Activated CD4-positive, alpha-beta memory T cell treated with anti-CD3 and anti-CD28 coated beads for 36 hours (primary cell): Measurements from ENCODE around the gene MYL6. TPM values are rescaled to one million over a fixed set of nuclear protein-coding genes. Genes with fewer than 3 reads are reported as not detected.
"Not testable (repeated sequence)": the region's sequence is repeated elsewhere in the genome, so short reads cannot be mapped to it uniquely, and the experiment has no call there.

ENCODE experiments used
- CTCF ChIA-PET: fragments of 350-600 bp; sonication (Branson Sonifier 250); formaldehyde crosslinking; loops from one replicate; lab custom pipeline; 2021; ENCODE audit warnings: antibody characterized with exemption, inconsistent platforms; lab: Charles Lee
- POLR2A ChIA-PET: fragments of 350-600 bp; sonication (Branson Sonifier 250); formaldehyde crosslinking; loops from one replicate; lab custom pipeline; 2021; ENCODE audit warnings: antibody characterized with exemption; lab: Charles Lee
- DNase-seq: peaks from one replicate; pipeline ENCODE4 v3.0.0-alpha.2; 2020
- H3K27ac Mint-ChIP-seq: one replicate; pipeline ENCODE4 v1.8.0; 2021; ENCODE audit warnings: mixed read lengths
- H3K27me3 Mint-ChIP-seq: one replicate; pipeline ENCODE4 v1.8.0; 2021; ENCODE audit warnings: mixed read lengths
- H3K36me3 Mint-ChIP-seq: one replicate; pipeline ENCODE4 v1.8.0; 2021; ENCODE audit warnings: mixed read lengths
- H3K4me1 Mint-ChIP-seq: one replicate; pipeline ENCODE4 v1.8.0; 2021; ENCODE audit warnings: low read depth, mixed read lengths
- H3K4me3 Mint-ChIP-seq: one replicate; pipeline ENCODE4 v1.8.0; 2021; ENCODE audit warnings: mild to moderate bottlenecking, mixed read lengths
- H3K9me3 Mint-ChIP-seq: one replicate; pipeline ENCODE4 v1.8.0; 2021; ENCODE audit warnings: mixed read lengths
- intact Hi-C: fragments of 100-400 bp; cut with micrococcal nuclease; formaldehyde crosslinking; loops from one replicate; pipeline ENCODE4 v1.15.1; 2023
- total RNA-seq, 2 experiments: library from RNA; stranded (reverse); gene quantifications; one replicate each; pipeline ENCODE4 v1.2.3, GENCODE V29; 2021

The MYL6 gene
- total RNA-seq, 2 experiments from 2014 or later, result 1,196 to 1,215 TPM

DNA sequence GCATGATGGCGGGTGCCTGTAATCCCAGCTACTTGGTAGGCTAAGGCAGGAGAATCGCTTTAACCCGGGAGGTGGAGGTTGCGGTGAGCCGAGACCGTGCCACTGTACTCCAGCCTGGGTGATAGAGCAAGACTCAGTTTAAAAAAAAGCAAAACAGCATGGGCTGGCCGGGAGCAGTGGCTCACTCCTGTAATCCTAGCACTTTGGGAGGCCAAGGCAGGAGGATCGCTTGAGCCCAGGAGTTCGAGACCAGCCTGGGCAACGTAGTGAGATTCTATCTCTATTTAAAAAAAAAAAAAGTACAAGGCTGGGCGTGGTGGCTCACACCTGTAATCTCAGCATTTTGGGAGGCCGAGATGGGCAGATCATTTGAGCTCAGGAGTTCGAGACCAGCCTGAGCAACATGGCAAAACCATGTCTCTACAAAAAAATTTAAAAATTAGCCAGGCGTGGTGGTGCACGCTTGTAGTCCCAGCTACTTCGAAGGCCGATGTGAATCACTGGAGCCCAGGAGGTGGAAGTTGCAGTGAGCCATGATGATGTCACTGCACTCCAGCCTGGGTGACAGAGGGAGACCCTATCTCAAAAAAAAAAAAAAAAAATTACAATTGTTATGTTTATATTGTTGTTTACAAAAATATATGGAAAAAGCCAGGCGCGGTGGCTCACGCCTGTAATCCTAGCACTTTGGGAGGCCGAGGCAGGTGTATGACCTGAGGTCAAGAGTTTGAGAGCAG, 1.5 kb upstream of the MYL6 start:
- H3K36me3 Mint-ChIP-seq, result peaks cover 45% of the 10 kb centered on the region
- H3K9me3 Mint-ChIP-seq, DNase-seq, intact Hi-C loops, H3K27me3 Mint-ChIP-seq: not testable (repeated sequence)
- ChIA-PET CTCF (interaction anchor here (0.6 to 1.3 kb wide), 4 partner anchors 30 to 85 kb away, joined by 3 to 5 read pairs (median 3); partner anchors contain the start of gene ZC3H10), POLR2A (interaction anchor here (0.9 to 1.4 kb wide), 2 partner anchors 33 to 38 kb away, joined by 3 to 6 read pairs; partner anchors contain the start of genes SMARCC2 and ZC3H10)
- H3K27ac Mint-ChIP-seq, result peak overlapping the region; percentile 98
- peak overlapping the region; percentile 95 for H3K4me3 Mint-ChIP-seq
- peaks cover 39% of the 10 kb centered on the region for H3K4me1 Mint-ChIP-seq

- Mint-ChIP-seq H3K9me3 (no peaks in the 10 kb centered on the region), H3K4me1 (peaks cover 43% of the 10 kb centered on the region), H3K27me3 (no peaks in the 10 kb centered on the region), H3K4me3 (peak overlapping the region; percentile 95), H3K27ac (peak overlapping the region; percentile 98), H3K36me3 (peaks cover 49% of the 10 kb centered on the region)
- intact Hi-C loops, result loop anchor here (1.0 to 2.0 kb wide), 4 partner anchors 31 to 181 kb away; partner anchors contain the start of genes CS, IL23A and ZC3H10
- ChIA-PET CTCF (interaction anchor here (0.9 to 6.2 kb wide), 7 partner anchors 31 to 41 kb away, joined by 3 to 48 read pairs (median 6); partner anchors contain the start of genes ESYT1, RPL41, SMARCC2 and ZC3H10), POLR2A (interaction anchor here (0.9 to 2.4 kb wide), 7 partner anchors 29 to 54 kb away, joined by 3 to 17 read pairs (median 10); partner anchors contain the start of genes ESYT1, SMARCC2 and ZC3H10)
- DNase-seq, result peak; percentile 72
These were observed 744 bp upstream of the MYL6 start for GRCh38 chr12:56157201-56158028.

GRCh38 chr12:56158926-56159461, 835 bp downstream of the MYL6 start:
- CTCF ChIA-PET, result interaction anchor here (1.4 to 6.2 kb wide), 6 partner anchors 30 to 63 kb away, joined by 4 to 48 read pairs (median 10); partner anchors contain the start of genes ESYT1, RNF41, RPL41 and SMARCC2
- peaks cover 59% of the 10 kb centered on the region for H3K36me3 Mint-ChIP-seq
- H3K9me3 Mint-ChIP-seq, result no peaks in the 10 kb centered on the region
- H3K4me3 Mint-ChIP-seq, result peak overlapping the region; percentile 95
- peaks cover 37% of the 10 kb centered on the region for H3K4me1 Mint-ChIP-seq
- intact Hi-C loops, result loop anchor here (1.0 to 2.0 kb wide), 4 partner anchors 33 to 179 kb away; partner anchors contain the start of genes CS, IL23A and ZC3H10
- POLR2A ChIA-PET, result interaction anchor here (0.7 to 2.4 kb wide), 6 partner anchors 9 to 41 kb away, joined by 3 to 17 read pairs (median 13); partner anchors contain the start of genes ESYT1, SMARCC2 and ZC3H10
- peak overlapping the region; percentile 98 for H3K27ac Mint-ChIP-seq
- DNase-seq, result peak; percentile 42
- H3K27me3 Mint-ChIP-seq, result no peaks in the 10 kb centered on the region

- peaks cover 64% of the 10 kb centered on the region for H3K36me3 Mint-ChIP-seq
- peaks cover 35% of the 10 kb centered on the region for H3K4me1 Mint-ChIP-seq
- CTCF ChIA-PET, result interaction anchor here (1.4 to 6.2 kb wide), 6 partner anchors 29 to 62 kb away, joined by 4 to 48 read pairs (median 10); partner anchors contain the start of genes ESYT1, RNF41, RPL41 and SMARCC2
These were observed 1.5 kb downstream of the MYL6 start for GRCh38 chr12:56159482-56160192.

GRCh38 chr12:56160193-56160763, 2.1 kb downstream of the MYL6 start:
- H3K4me3 Mint-ChIP-seq, result peak overlapping the region; percentile 95
- peaks cover 35% of the 10 kb centered on the region for H3K4me1 Mint-ChIP-seq
- H3K27ac Mint-ChIP-seq, result peak overlapping the region; percentile 98
- H3K36me3 Mint-ChIP-seq, result peaks cover 64% of the 10 kb centered on the region
- DNase-seq, result peak; percentile 79
- intact Hi-C loops, result loop anchor here (1.0 kb wide), 1 partner anchor 8 kb away; the partner anchor contains the start of gene MYL6B
- POLR2A ChIA-PET, result interaction anchor here (0.6 to 4.5 kb wide), 6 partner anchors 9 to 44 kb away, joined by 3 to 19 read pairs (median 12); partner anchors contain the start of genes ESYT1, MYL6B, SMARCC2 and ZC3H10
- no peaks in the 10 kb centered on the region for H3K27me3 Mint-ChIP-seq
- CTCF ChIA-PET, result interaction anchor here (0.6 to 6.2 kb wide), 5 partner anchors 8 to 1309 kb away, joined by 3 to 48 read pairs (median 14); partner anchors contain the start of genes ESYT1, MYL6B, SMARCC2 and ZC3H10
- no peaks in the 10 kb centered on the region for H3K9me3 Mint-ChIP-seq

More at GRCh38 chr12:56159482-56160192, 1.5 kb downstream of the MYL6 start:
- no peaks in the 10 kb centered on the region for H3K9me3 Mint-ChIP-seq
- intact Hi-C loops, result loop anchor here (1.0 to 2.0 kb wide), 2 partner anchors 7 to 141 kb away; partner anchors contain the start of genes CS and MYL6B
- POLR2A ChIA-PET, result interaction anchor here (0.6 to 4.5 kb wide), 9 partner anchors 10 to 43 kb away, joined by 3 to 19 read pairs (median 10); partner anchors contain the start of genes ESYT1, SMARCC2 and ZC3H10
- H3K27me3 Mint-ChIP-seq, result no peaks in the 10 kb centered on the region
- DNase-seq, result no peak
- peak overlapping the region; percentile 95 for H3K4me3 Mint-ChIP-seq
- H3K27ac Mint-ChIP-seq, result peak overlapping the region; percentile 98

- no peaks in the 10 kb centered on the region for H3K27me3 Mint-ChIP-seq
- peaks cover 32% of the 10 kb centered on the region for H3K4me1 Mint-ChIP-seq
- peak overlapping the region; percentile 98 for H3K27ac Mint-ChIP-seq
- ChIA-PET CTCF (interaction anchor here (0.6 to 6.2 kb wide), 7 partner anchors 9 to 1308 kb away, joined by 3 to 48 read pairs (median 7); partner anchors contain the start of genes ESYT1, MYL6B, SMARCC2 and ZC3H10), POLR2A (interaction anchor here (0.8 to 4.5 kb wide), 7 partner anchors 8 to 43 kb away, joined by 3 to 19 read pairs (median 6); partner anchors contain the start of genes ESYT1, MYL6B, SMARCC2 and ZC3H10)
- H3K4me3 Mint-ChIP-seq, result peak overlapping the region; percentile 95
- no peak for DNase-seq
- no peaks in the 10 kb centered on the region for H3K9me3 Mint-ChIP-seq
- peaks cover 63% of the 10 kb centered on the region for H3K36me3 Mint-ChIP-seq
- intact Hi-C loops, result loop anchor here (1.0 kb wide), 1 partner anchor 9 kb away; the partner anchor contains the start of gene MYL6B
These were observed 2.9 kb downstream of the MYL6 start for GRCh38 chr12:56160894-56161689.

DNA sequence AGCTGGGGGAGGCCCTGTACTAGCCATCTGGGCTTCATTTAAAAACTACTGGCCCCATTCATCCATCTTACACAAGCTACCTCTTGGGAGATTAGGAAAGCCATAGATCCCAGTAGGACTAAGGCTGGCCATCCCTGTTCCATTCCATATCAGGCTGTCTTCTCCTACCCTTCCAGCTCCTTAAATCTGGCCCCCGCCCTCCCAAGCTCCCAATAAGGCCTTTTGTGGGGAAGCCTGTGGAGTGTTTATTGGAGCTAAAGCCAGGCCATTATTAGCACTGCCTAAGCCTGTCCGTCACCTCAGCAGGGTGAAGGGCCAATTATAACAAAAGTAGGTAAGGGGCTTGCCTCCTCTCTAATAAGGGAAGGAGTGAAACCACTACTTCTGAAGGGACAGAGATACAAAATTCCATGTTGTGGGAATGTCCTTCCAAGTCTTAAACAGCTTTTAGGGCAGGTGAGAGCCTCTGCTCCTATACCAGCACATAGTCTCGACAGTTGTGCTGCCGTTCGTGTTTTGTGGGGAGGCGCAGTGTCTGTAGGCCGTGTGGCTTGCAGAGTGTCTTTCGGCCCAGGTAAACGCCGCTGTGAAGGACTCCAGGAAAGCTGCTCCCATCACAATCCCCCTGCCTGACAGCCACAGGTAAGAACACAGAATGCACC, 3.7 kb downstream of the MYL6 start:
- POLR2A ChIA-PET, result interaction anchor here (1.0 to 4.5 kb wide), 9 partner anchors 10 to 44 kb away, joined by 3 to 19 read pairs (median 6); partner anchors contain the start of genes ESYT1, MYL6B, SMARCC2 and ZC3H10
- peaks cover 63% of the 10 kb centered on the region for H3K36me3 Mint-ChIP-seq
- H3K27ac Mint-ChIP-seq, result peak overlapping the region; percentile 98
- no peaks in the 10 kb centered on the region for H3K9me3 Mint-ChIP-seq
- H3K27me3 Mint-ChIP-seq, result no peaks in the 10 kb centered on the region
- intact Hi-C loops, result no loop called here
- H3K4me1 Mint-ChIP-seq, result peaks cover 32% of the 10 kb centered on the region
- no peak for DNase-seq
- CTCF ChIA-PET, result interaction anchor here (0.6 to 6.2 kb wide), 6 partner anchors 10 to 115 kb away, joined by 3 to 48 read pairs (median 10); partner anchors contain the start of genes ESYT1, SMARCC2 and ZC3H10
- peak overlapping the region; percentile 95 for H3K4me3 Mint-ChIP-seq

DNA sequence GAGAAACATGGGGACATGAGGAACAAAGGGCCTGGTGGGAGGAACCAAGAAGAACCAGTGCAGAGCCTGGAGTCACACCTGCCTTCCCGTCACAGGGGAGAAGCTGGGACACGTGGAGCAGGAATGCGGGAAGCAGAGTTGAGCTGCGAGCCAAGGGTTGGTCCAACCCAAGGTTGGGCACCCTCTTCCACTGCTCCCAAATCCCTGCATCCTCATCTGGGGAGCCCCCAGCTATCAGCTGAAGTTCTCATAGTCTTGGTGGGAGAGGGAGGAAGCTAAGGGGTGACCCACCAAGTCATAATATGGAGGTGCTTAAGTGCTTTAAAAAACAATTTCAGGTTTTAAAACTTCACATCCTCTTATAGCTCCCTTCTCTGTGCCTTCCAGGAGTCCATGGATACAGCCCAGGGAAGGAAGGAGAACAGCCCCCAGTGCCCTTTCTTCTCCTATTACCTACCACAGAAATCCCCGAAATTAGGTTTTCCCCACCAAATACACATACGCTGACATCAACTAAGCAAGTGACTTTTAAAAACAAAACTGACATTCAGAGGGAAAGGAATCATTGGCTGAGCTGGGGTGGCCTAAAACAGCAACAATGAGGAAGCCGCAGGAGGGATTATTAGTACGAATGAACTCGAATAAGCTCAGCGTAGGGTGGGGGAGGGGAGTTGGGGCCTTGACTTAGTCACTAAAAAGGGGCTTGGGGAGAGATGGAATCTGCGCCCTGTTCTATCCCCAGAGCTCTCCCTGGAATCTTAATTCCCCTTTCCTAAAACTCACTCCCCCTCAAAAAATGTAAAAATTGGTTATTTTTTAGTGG, 4.5 kb downstream of the MYL6 start:
- Mint-ChIP-seq H3K4me1 (peaks cover 26% of the 10 kb centered on the region), H3K4me3 (no peak overlapping the region), H3K36me3 (peaks cover 65% of the 10 kb centered on the region), H3K9me3 (no peaks in the 10 kb centered on the region), H3K27me3 (no peaks in the 10 kb centered on the region), H3K27ac (peak overlapping the region; percentile 44)
- intact Hi-C loops, result no loop called here
- no peak for DNase-seq
- ChIA-PET POLR2A (interaction anchor here (0.9 to 4.5 kb wide), 7 partner anchors 9 to 44 kb away, joined by 3 to 19 read pairs (median 4); partner anchors contain the start of genes ESYT1 and ZC3H10), CTCF (interaction anchor here (0.6 to 6.2 kb wide), 7 partner anchors 11 to 361 kb away, joined by 3 to 48 read pairs (median 7); partner anchors contain the start of genes ESYT1, SMARCC2 and ZC3H10)
